ENCODE data around the gene NTM. TPM values are rescaled to one million over a fixed set of nuclear protein-coding genes. Genes with fewer than 3 reads are reported as not detected.

NTM gene
- total RNA-seq, 4 donors from 2014 or later = 0.78 to 1.1 (median 0.88) TPM; not detected in 1

DNA sequence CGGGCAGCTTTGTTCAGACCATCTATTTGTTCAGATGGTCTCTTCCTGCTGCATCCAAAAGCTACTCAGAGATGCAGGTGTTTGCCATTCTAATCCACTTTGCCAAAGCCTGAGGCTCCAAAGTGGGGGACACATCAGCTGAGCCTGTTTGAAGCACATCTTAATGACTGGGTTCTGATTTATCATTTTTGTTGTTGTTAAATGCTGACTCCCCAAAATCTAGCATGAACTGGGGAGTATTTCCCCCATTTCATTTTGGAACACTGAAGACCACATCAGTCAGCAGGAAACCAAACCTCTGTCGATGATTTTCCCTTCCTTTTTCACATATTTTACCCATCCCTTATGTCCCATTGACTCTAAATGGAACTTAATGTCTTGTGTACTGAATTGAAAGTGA lies 262.6 kb downstream of the NTM start:
- no peaks in the 10 kb centered on the region for H3K36me3 ChIP-seq
- H3K4me3 ChIP-seq (replicated peaks in 1 of 3) = no peak overlapping the region
- H3K4me1 ChIP-seq = no peaks in the 10 kb centered on the region
- intact Hi-C loops (cut with DNase I) = no loop called here
- no peak for DNase-seq
- no peak for TF ChIP-seq POLR2A (IDR thresholded peaks at IDR 0.05)
- TF ChIP-seq, protein P1, sequence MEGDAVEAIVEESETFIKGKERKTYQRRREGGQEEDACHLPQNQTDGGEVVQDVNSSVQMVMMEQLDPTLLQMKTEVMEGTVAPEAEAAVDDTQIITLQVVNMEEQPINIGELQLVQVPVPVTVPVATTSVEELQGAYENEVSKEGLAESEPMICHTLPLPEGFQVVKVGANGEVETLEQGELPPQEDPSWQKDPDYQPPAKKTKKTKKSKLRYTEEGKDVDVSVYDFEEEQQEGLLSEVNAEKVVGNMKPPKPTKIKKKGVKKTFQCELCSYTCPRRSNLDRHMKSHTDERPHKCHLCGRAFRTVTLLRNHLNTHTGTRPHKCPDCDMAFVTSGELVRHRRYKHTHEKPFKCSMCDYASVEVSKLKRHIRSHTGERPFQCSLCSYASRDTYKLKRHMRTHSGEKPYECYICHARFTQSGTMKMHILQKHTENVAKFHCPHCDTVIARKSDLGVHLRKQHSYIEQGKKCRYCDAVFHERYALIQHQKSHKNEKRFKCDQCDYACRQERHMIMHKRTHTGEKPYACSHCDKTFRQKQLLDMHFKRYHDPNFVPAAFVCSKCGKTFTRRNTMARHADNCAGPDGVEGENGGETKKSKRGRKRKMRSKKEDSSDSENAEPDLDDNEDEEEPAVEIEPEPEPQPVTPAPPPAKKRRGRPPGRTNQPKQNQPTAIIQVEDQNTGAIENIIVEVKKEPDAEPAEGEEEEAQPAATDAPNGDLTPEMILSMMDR (IDR thresholded peaks at IDR 0.05) = no peak
- no peaks in the 10 kb centered on the region for H3K27me3 ChIP-seq
- H3K27ac ChIP-seq = no peak overlapping the region
- WGBS, 2 donors = 84 to 88% methylated on average over 2 of the region's 2 CpGs
- H3K9me3 ChIP-seq = no peaks in the 10 kb centered on the region

DNA sequence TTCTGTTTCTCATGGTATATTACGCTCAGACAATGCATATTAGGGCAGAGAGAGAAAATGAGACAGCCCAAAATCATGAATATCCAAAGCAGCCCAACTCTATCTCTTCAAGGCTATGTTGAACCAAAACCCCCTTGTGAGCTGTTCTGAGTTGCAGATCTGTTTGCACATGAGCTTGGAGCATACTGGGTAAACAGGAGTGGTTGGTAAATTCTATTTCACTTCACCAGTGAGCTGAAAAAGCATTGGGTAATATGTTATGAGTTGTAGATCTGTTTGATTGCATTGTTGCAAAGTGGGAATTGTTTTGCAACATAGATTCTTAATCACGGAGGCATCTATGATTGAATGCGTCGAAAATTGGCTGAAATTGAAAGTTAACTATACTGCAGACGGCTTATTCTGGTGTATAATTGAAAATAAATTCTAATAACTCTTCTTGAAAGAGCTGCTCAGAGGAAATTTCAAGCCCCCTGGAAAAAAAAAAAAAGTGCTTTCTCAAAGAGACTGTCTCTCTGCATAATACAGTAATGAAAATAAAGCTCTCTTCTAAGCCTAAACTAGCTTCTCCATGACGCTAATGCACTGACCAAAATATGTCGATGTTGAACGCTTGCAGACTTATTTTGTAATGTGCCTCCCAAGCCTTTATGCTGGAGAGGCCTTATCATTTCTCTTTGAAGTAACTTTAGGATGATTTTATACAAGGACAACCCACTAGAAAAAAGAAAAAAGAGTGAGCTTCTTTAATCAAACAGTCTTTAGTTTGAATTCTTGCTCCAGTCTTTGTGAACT lies 263.7 kb downstream of the NTM start:
- no peak overlapping the region for H3K4me3 ChIP-seq (replicated peaks in 1 of 3)
- H3K36me3 ChIP-seq = no peaks in the 10 kb centered on the region
- TF ChIP-seq, protein P1 (IDR thresholded peaks at IDR 0.05) = no peak
- TF ChIP-seq POLR2A (IDR thresholded peaks at IDR 0.05) = no peak
- H3K27ac ChIP-seq = no peak overlapping the region
- intact Hi-C loops (cut with DNase I) = no loop called here
- no peaks in the 10 kb centered on the region for H3K27me3 ChIP-seq
- 78 to 88% methylated on average over 8 of the region's 8 CpGs for WGBS, 2 donors
- no peaks in the 10 kb centered on the region for H3K9me3 ChIP-seq
- DNase-seq = no peak
- H3K4me1 ChIP-seq = no peaks in the 10 kb centered on the region

DNA sequence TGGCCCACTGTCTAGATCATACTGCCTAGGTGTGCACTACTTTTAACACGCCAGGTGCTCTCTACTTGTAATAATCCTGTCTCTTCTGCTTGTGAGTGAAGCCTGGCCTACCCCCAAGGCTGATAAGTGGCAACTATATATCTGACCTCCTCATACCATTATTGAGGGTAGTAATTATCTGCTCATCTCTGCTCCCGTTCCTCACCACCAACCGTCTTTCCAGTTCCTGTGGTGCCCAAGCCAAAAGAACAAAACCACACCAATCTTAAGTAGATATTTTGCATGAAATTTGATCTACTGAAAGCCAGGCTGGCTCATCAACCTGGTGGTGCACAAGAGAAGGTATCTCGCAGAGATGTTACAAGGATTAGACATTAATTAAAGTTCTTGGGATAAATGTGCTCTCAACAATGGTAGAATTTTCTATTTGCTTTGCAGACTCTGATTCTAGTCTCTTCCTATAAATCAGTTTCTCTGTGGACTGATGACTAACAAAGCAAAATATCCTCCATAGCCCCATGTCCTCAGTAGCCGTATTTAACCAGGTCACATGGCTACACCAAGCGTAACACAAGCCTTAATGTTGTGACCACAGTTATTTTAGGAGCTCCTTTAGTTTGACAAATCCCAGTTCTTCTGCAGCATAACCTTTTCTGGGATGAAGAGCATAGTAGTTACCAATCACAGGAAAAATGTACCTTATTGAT lies 267.2 kb downstream of the NTM start:
- Histone ChIP-seq H3K4me1 (no peaks in the 10 kb centered on the region), H3K36me3 (no peaks in the 10 kb centered on the region), H3K27ac (no peak overlapping the region), H3K4me3 (replicated peaks in 1 of 3) (no peak overlapping the region), H3K27me3 (no peaks in the 10 kb centered on the region), H3K9me3 (no peaks in the 10 kb centered on the region)
- TF ChIP-seq, protein P1 (IDR thresholded peaks at IDR 0.05) = no peak
- TF ChIP-seq POLR2A (IDR thresholded peaks at IDR 0.05) = no peak
- DNase-seq = no peak
- intact Hi-C loops (cut with DNase I) = no loop called here
- WGBS, 2 donors = 84 to 86% methylated on average over 6 of the region's 6 CpGs

DNA sequence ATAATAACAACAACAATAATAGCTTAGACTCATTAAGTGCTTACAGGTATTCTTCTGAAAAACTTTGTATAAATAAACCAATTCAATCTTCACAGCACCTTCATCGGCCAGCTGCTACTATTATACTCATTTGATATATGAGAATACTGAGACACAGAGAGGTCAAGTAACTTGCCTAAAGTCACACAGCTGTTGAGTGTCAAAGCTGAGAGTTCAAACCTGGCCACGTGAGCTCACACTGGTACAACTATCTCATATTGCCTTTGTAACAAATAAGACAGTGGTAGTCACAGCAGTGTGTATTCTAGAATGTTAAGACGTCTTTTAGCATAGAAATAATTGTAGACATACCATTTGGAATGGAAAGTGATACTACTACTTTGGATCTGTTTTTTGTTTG lies 268.5 kb downstream of the NTM start:
- TF ChIP-seq, protein P1 (IDR thresholded peaks at IDR 0.05) = no peak
- TF ChIP-seq POLR2A (IDR thresholded peaks at IDR 0.05) = no peak
- 87 to 92% methylated on average over 3 of the region's 3 CpGs for WGBS, 2 donors

DNA sequence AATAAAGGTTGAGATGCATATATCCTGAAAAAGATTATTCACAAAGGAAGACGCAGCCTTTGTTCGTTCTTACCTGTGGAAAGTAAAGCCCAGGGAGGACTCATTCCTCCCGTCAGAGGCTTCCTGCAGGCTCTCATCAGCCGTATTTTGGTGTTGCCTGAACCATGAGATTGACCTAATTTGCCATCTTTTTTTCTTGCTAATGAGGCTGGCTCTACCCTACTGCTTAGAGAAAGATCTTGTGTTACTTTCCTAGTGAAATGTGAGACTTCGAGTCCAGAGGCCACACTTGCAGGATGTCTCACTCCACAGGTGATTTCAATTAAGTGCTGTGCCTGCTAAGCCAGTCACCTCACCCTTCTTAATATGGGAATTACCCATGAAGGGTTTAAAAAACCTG lies 269.9 kb downstream of the NTM start:
- no peaks in the 10 kb centered on the region for H3K27me3 ChIP-seq
- intact Hi-C loops (cut with DNase I) = no loop called here
- no peak overlapping the region for H3K4me3 ChIP-seq (replicated peaks in 1 of 3)
- TF ChIP-seq, protein P1 (IDR thresholded peaks at IDR 0.05) = no peak
- no peak for TF ChIP-seq POLR2A (IDR thresholded peaks at IDR 0.05)
- no peaks in the 10 kb centered on the region for H3K36me3 ChIP-seq
- no peak for DNase-seq
- 54 to 68% methylated on average over 5 of the region's 5 CpGs for WGBS, 2 donors
- no peaks in the 10 kb centered on the region for H3K9me3 ChIP-seq
- H3K4me1 ChIP-seq = no peaks in the 10 kb centered on the region
- H3K27ac ChIP-seq = no peak overlapping the region

More for the DNA sequence above, 268.5 kb downstream of the NTM start:
- H3K9me3 ChIP-seq = no peaks in the 10 kb centered on the region
- H3K27ac ChIP-seq = no peak overlapping the region
- intact Hi-C loops (cut with DNase I) = no loop called here
- H3K27me3 ChIP-seq = no peaks in the 10 kb centered on the region
- H3K36me3 ChIP-seq = no peaks in the 10 kb centered on the region
- DNase-seq = no peak
- H3K4me1 ChIP-seq = no peaks in the 10 kb centered on the region
- no peak overlapping the region for H3K4me3 ChIP-seq (replicated peaks in 1 of 3)
